Kidney (tissue), 14 donors: Measurements from ENCODE around the gene CHMP6. TPM values are rescaled to one million over a fixed set of nuclear protein-coding genes. Genes with fewer than 3 reads are reported as not detected.

Experiments
- DNase-seq, 5 donors: peaks; one replicate each; pipeline ENCODE4 v3.0.0-alpha.2; 2013 to 2020
- FAIRE-seq: peaks from 2 replicates; lab custom pipeline; 2012; peaks lifted over from hg19 to GRCh38; lab: Jason Lieb, UNC
- H3K27ac ChIP-seq, 2 donors: one replicate each; pipeline ENCODE4 v1.7.0; 2013; ENCODE audit warnings: low read depth in 2 of 2, low read length in 2 of 2, inconsistent platforms in 1 of 2
- H3K27me3 ChIP-seq: one replicate; pipeline ENCODE4 v1.7.1; 2013; ENCODE audit warnings: low read length, inconsistent platforms; ENCODE audit not compliant: control insufficient read depth, insufficient read depth
- H3K36me3 ChIP-seq, 3 donors: one replicate each; pipeline versions ENCODE4 v1.7.0 to v1.7.1; 2013; ENCODE audit warnings: low read length in 3 of 3, control low read depth in 1 of 3, inconsistent platforms in 1 of 3; ENCODE audit not compliant: insufficient read depth in 3 of 3, control insufficient read depth in 2 of 3
- H3K4me1 ChIP-seq, 3 donors: one replicate each; pipeline versions ENCODE4 v1.7.0 to v1.7.1; 2013; ENCODE audit warnings: low read length in 3 of 3, inconsistent platforms in 1 of 3, low read depth in 1 of 3; ENCODE audit not compliant: control insufficient read depth in 2 of 3, insufficient read depth in 2 of 3
- H3K4me3 ChIP-seq, 3 donors: one replicate each; pipeline versions ENCODE4 v1.7.0 to v1.8.1; 2013; ENCODE audit warnings: low read length in 3 of 3, control low read depth in 1 of 3, inconsistent platforms in 1 of 3
- H3K9ac ChIP-seq, 3 donors: one replicate each; pipeline versions ENCODE4 v1.7.0 to v1.7.1; 2013; ENCODE audit warnings: low read length in 3 of 3, control low read depth in 1 of 3, inconsistent platforms in 1 of 3
- H3K9me3 ChIP-seq, 3 donors: one replicate each; pipeline versions ENCODE4 v1.7.0 to v1.7.1; 2013; ENCODE audit warnings: low read length in 3 of 3, control low read depth in 1 of 3, inconsistent platforms in 1 of 3; ENCODE audit not compliant: control insufficient read depth in 2 of 3, insufficient read depth in 1 of 3
- intact Hi-C: fragments of 100-400 bp; cut with DNase I; formaldehyde crosslinking; loops from one replicate; pipeline ENCODE4 v1.11.1; 2022
- polyA plus RNA-seq: library from polyadenylated mRNA; stranded (reverse); fragments of 350-450 nt; fragmentation: Illumina TruSeq; extraction: RNeasy Lipid Tissue Mini Kit (QIAGEN cat#74804); gene quantifications from one replicate; pipeline ENCODE4 v1.2.3, GENCODE V29; 2014; ENCODE audit warnings: low read depth, low replicate concordance; ENCODE audit not compliant: insufficient read depth
- total RNA-seq: library from RNA; stranded (reverse); fragmentation: NEBNext Ultra II Directional; extraction: Animal tissue kit (Norgen Biotek cat#: 25700); gene quantifications from one replicate; pipeline ENCODE4 v1.2.1, GENCODE V29; 2021
- TF ChIP-seq, protein P1 (sequence below): IDR thresholded peaks from 3 replicates; pipeline ENCODE4 v1.5.1; 2012; ENCODE audit warnings: mild to moderate bottlenecking, moderate library complexity, borderline replicate concordance; ENCODE audit not compliant: insufficient read depth; ENCODE audit errors: extremely low read depth
- donor health status: control.
- donor health status: control.
- donor health status: control.
- donor health status: control.
- donor health status: control.
- donor health status: DM: yes; HTN: yes; CAD: no.
- donor health status: Normal renal cell carcinoma (clear cell type).

Gene CHMP6
- total and polyA plus RNA-seq, 2 donors from 2014 or later = 28.0 to 34.1 TPM

DNA sequence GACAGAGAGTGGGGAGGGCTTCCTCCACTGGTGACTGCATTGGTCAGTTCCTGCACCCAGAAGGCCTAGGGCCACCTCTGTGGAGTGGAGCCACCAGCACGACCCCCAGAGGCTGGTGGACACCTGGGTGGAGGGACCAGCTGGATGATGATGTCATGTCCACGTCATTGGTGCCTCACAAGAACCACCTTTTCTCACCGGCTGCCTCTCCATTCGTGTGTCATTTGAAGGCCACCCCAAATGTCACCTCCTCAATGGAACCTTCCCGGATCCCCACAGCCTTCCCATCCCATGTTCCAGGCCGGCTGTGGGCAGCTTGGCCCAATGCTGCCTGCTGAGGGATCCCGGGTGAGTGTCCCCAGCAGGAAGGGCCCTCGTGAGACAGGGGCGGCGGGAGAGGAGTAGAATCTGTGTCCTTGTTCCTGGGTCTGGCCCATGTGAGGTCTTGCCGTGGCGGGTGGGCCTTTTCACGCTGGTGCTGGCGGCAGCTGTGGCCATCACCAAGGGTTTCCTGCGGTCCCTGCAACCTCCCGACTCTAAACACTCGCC, 9.1 kb upstream of the CHMP6 start:
- no peak for DNase-seq
- intact Hi-C loops = loop anchor here (5.0 kb wide), 1 partner anchor 555 kb away; no protein-coding TSS in a partner anchor
- H3K27me3 ChIP-seq = peaks cover 2% of the 10 kb centered on the region
- no peak overlapping the region for H3K9ac ChIP-seq
- H3K27ac ChIP-seq = no peak overlapping the region
- no peak for FAIRE-seq
- no peaks in the 10 kb centered on the region for H3K9me3 ChIP-seq
- H3K36me3 ChIP-seq = no peaks in the 10 kb centered on the region
- no peak overlapping the region for H3K4me3 ChIP-seq
- H3K4me1 ChIP-seq = peaks cover 0 to under 1% (median under 1%) of the 10 kb centered on the region in 3 donors
- TF ChIP-seq, protein P1, sequence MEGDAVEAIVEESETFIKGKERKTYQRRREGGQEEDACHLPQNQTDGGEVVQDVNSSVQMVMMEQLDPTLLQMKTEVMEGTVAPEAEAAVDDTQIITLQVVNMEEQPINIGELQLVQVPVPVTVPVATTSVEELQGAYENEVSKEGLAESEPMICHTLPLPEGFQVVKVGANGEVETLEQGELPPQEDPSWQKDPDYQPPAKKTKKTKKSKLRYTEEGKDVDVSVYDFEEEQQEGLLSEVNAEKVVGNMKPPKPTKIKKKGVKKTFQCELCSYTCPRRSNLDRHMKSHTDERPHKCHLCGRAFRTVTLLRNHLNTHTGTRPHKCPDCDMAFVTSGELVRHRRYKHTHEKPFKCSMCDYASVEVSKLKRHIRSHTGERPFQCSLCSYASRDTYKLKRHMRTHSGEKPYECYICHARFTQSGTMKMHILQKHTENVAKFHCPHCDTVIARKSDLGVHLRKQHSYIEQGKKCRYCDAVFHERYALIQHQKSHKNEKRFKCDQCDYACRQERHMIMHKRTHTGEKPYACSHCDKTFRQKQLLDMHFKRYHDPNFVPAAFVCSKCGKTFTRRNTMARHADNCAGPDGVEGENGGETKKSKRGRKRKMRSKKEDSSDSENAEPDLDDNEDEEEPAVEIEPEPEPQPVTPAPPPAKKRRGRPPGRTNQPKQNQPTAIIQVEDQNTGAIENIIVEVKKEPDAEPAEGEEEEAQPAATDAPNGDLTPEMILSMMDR = no peak

DNA sequence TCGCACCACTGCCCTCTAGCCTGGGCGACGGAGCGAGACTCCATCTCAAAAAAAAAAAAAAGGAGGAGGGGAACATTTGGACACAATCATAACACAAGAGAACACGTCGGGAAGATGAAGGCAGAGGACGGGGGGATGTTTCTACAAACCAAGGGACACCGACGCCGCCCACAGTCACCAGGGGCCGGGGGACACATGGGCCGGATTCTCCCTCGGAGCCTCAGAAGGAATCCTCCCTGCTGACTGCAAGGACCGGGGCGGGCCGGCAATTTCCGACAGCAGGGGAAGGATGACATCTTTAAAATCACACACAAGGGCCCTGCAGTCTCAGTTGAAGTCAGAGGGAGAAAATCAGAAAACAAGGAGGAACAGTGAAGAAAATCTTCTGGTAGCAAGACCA, 8.1 kb upstream of the CHMP6 start:
- Histone ChIP-seq H3K27ac (no peak overlapping the region), H3K4me3 (no peak overlapping the region), H3K9me3 (no peaks in the 10 kb centered on the region), H3K36me3 (no peaks in the 10 kb centered on the region), H3K27me3 (peaks cover 2% of the 10 kb centered on the region), H3K9ac (no peak overlapping the region), H3K4me1 (peaks cover 0 to 9% (median 8%) of the 10 kb centered on the region in 3 donors)
- intact Hi-C loops = loop anchor here (5.0 kb wide), 1 partner anchor 556 kb away; no protein-coding TSS in a partner anchor
- FAIRE-seq = no peak
- TF ChIP-seq, protein P1 = no peak
- DNase-seq = no peak

DNA sequence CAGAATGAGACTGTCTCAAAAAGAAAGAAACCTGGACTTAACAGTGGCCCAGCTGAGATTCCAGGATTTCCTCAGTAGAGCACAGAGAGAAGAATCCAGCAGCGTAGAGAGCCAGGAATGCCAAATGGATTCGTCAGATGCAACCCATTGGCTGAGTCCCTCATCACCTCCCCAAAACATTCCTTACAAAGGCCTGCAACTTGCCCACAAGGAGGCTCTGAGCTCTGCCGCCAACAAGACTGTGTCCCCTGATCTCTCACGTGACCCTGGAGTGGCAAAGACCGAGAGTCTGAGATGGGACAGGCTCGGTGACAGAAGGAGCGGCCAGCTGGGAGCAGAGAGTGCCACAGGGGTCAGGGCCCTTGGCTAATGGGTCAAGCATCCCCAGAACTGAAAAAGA, 6.9 kb upstream of the CHMP6 start:
- FAIRE-seq = no peak
- Histone ChIP-seq H3K36me3 (no peaks in the 10 kb centered on the region), H3K4me1 (peaks cover 0 to 12% (median 9%) of the 10 kb centered on the region in 3 donors), H3K9ac (no peak overlapping the region), H3K9me3 (no peaks in the 10 kb centered on the region), H3K27me3 (peaks cover 2% of the 10 kb centered on the region), H3K27ac (no peak overlapping the region), H3K4me3 (no peak overlapping the region)
- no peak for DNase-seq
- TF ChIP-seq, protein P1 = no peak
- intact Hi-C loops = loop anchor here (5.0 kb wide), 2 partner anchors 118 to 557 kb away; no protein-coding TSS in a partner anchor
